Mesenchymal stem cell (in vitro differentiated cells and primary cell): Measurements from ENCODE around the gene PKDCC.

Source experiments
- DNase-seq: peaks from one replicate; pipeline ENCODE4 v3.0.0-alpha.2; 2013
- H2AFZ ChIP-seq: one replicate; pipeline ENCODE4 v1.6.1; 2013; ENCODE audit warnings: low read depth, mild to moderate bottlenecking, control low read depth, inconsistent platforms, low read length, moderate library complexity
- H2AK5ac ChIP-seq: 2 replicates; pipeline ENCODE4 v1.6.1; 2013; ENCODE audit warnings: low read length, moderate library complexity, mild to moderate bottlenecking, inconsistent platforms; ENCODE audit not compliant: severe bottlenecking
- H2BK120ac ChIP-seq: one replicate; pipeline ENCODE4 v1.6.1; 2013; ENCODE audit warnings: low read depth, mild to moderate bottlenecking, inconsistent platforms, low read length, moderate library complexity
- H2BK12ac ChIP-seq, 2 experiments: one replicate each; pipeline ENCODE4 v1.6.1; 2013; ENCODE audit warnings: inconsistent platforms in 2 of 2, low read length in 2 of 2, mild to moderate bottlenecking in 2 of 2, moderate library complexity in 2 of 2, control low read depth in 1 of 2
- H2BK15ac ChIP-seq: one replicate; pipeline ENCODE4 v1.6.1; 2013; ENCODE audit warnings: mild to moderate bottlenecking, low read depth, inconsistent platforms; ENCODE audit not compliant: poor library complexity, severe bottlenecking
- H2BK5ac ChIP-seq: 2 replicates; pipeline ENCODE4 v1.6.1; 2013; ENCODE audit warnings: low read depth, mild to moderate bottlenecking, low read length, control low read depth, inconsistent platforms; ENCODE audit not compliant: poor library complexity, severe bottlenecking
- H3K14ac ChIP-seq, 2 experiments: one replicate each; pipeline ENCODE4 v1.6.1; 2013; ENCODE audit warnings: inconsistent platforms in 2 of 2, low read length in 2 of 2, control low read depth in 1 of 2, mild to moderate bottlenecking in 1 of 2, moderate library complexity in 1 of 2
- H3K18ac ChIP-seq, 2 experiments: one replicate each; pipeline ENCODE4 v1.6.1; 2013; ENCODE audit warnings: inconsistent platforms in 2 of 2, low read length in 2 of 2, control low read depth in 1 of 2, low read depth in 1 of 2, mild to moderate bottlenecking in 1 of 2
- H3K23ac ChIP-seq, 2 experiments: one replicate each; pipeline ENCODE4 v1.6.1; 2013; ENCODE audit warnings: inconsistent platforms in 2 of 2, low read length in 2 of 2, mild to moderate bottlenecking in 2 of 2, moderate library complexity in 2 of 2, control low read depth in 1 of 2
- H3K27ac ChIP-seq: 2 replicates; pipeline ENCODE4 v1.5.1; 2013; ENCODE audit warnings: mild to moderate bottlenecking, moderate library complexity, low read length, control low read depth, inconsistent platforms; ENCODE audit not compliant: poor library complexity, severe bottlenecking
- H3K27me3 ChIP-seq, 2 experiments: 2 replicates each; pipeline versions ENCODE4 v1.6.1 to v1.7.0; 2013; ENCODE audit warnings: low read length in 2 of 2, mild to moderate bottlenecking in 2 of 2, moderate library complexity in 2 of 2, control low read depth in 1 of 2, inconsistent platforms in 1 of 2; ENCODE audit not compliant: control insufficient read depth in 1 of 2, insufficient read depth in 1 of 2
- H3K36me3 ChIP-seq, 2 experiments: 2 replicates each; pipeline versions ENCODE4 v1.6.1 to v1.7.0; 2013; ENCODE audit warnings: low read length in 2 of 2, control low read depth in 1 of 2, inconsistent platforms in 1 of 2, low read depth in 1 of 2, mild to moderate bottlenecking in 1 of 2; ENCODE audit not compliant: insufficient read depth in 2 of 2, control insufficient read depth in 1 of 2
- H3K4ac ChIP-seq, 2 experiments: one replicate each; pipeline ENCODE4 v1.6.1; 2013; ENCODE audit warnings: inconsistent platforms in 2 of 2, low read length in 2 of 2, mild to moderate bottlenecking in 2 of 2, moderate library complexity in 2 of 2, control low read depth in 1 of 2, low read depth in 1 of 2
- H3K4me1 ChIP-seq: 2 replicates; pipeline ENCODE4 v1.6.1; 2013; ENCODE audit warnings: low read depth, low read length, control low read depth; ENCODE audit not compliant: control insufficient read depth, insufficient read depth
- H3K4me2 ChIP-seq: 2 replicates; pipeline ENCODE4 v1.6.1; 2013; ENCODE audit warnings: low read length, mild to moderate bottlenecking, inconsistent platforms; ENCODE audit not compliant: poor library complexity, severe bottlenecking
- H3K4me3 ChIP-seq, 2 experiments: 2 replicates each; pipeline versions ENCODE4 v1.5.1 to v1.7.0; 2013; ENCODE audit warnings: low read length in 2 of 2, mild to moderate bottlenecking in 2 of 2, control low read depth in 1 of 2, low read depth in 1 of 2; ENCODE audit not compliant: insufficient read depth in 1 of 2
- H3K79me1 ChIP-seq: replicated peaks from 2 replicates; pipeline ENCODE4 v1.6.1; 2013; ENCODE audit warnings: mild to moderate bottlenecking, control low read depth, low read length, inconsistent platforms; ENCODE audit not compliant: poor library complexity, severe bottlenecking
- H3K9ac ChIP-seq: 2 replicates; pipeline ENCODE4 v1.7.0; 2013; ENCODE audit warnings: mild to moderate bottlenecking, low read length, moderate library complexity
- H3K9me3 ChIP-seq: 2 replicates; pipeline ENCODE4 v1.7.0; 2013; ENCODE audit warnings: mild to moderate bottlenecking, low read length; ENCODE audit not compliant: control insufficient read depth
- H4K8ac ChIP-seq: one replicate; pipeline ENCODE4 v1.6.1; 2013; ENCODE audit warnings: inconsistent platforms, mild to moderate bottlenecking, low read length, moderate library complexity
- H4K91ac ChIP-seq: one replicate; pipeline ENCODE4 v1.6.1; 2013; ENCODE audit warnings: mild to moderate bottlenecking, low read length, inconsistent platforms
- WGBS: methylation state at CpG from one replicate; pipeline ENCODE4 v1.1.7; 2013; ENCODE audit warnings: mixed read lengths; 5-methylcytosine and 5-hydroxymethylcytosine counted together

The PKDCC gene

DNA sequence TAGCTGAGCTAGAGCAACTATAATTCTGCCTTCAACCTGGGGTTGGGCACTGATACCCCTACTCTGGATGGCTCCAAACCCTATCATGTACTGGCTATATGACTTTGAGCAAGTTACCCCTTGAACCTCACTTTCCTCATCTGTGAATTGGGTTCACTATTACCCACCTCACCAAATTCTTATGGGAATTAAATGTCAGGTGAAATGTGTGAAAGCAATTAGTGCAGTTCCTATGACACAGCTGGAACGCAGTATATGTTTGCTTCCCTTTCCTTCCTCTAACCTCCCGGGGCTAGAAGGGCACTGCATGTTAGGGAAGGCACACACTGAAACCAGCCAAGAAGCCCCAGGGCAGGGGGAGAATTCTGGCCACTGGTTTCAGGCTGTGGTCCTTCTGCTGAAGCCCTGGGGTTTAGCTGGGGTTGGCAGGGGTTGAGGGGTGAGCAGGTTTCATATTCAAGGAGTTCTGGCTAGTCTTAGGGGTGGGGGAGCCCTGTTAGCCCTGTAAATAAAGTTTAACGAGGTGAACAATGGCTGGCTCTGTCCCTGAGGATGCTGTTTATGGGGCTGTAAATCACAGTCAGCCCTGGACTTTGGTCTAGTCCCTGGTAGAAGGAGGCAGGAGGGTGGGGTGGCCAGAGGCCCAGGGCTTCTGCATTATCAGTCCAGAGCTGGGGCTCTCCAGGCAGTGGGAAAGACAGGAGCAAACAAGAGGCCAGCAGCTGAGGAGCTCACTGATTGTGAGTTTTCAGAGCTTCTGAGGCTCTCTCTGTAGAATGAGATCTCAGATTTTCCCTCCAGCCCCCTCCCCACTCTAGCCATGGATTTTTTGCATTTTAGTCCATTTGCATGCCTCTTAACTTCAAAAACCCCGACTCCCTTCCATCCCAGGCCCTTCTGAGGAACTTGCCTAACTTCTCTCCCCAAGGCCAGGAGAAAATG, 8.0 kb downstream of the PKDCC start:
- H2BK5ac ChIP-seq: no peak overlapping the region
- no peaks in the 10 kb centered on the region for H3K27me3 ChIP-seq
- no peak overlapping the region for H3K14ac ChIP-seq
- H2AK5ac ChIP-seq: no peak overlapping the region
- no peak overlapping the region for H4K91ac ChIP-seq
- no peak overlapping the region for H2AFZ ChIP-seq
- peaks cover 31% of the 10 kb centered on the region for H3K4me1 ChIP-seq
- H3K18ac ChIP-seq: peak overlapping the region in 1 of 2 experiments; percentile 28
- no peak overlapping the region for H2BK120ac ChIP-seq
- no peak overlapping the region for H2BK15ac ChIP-seq
- peak overlapping the region in 1 of 2 experiments; percentile 6 for H3K4ac ChIP-seq
- H3K36me3 ChIP-seq: peaks cover 65% of the 10 kb centered on the region in 2 experiments
- H2BK12ac ChIP-seq: peak overlapping the region in 1 of 2 experiments; percentile 15
- no peak overlapping the region for H3K23ac ChIP-seq
- no peak overlapping the region for H3K4me2 ChIP-seq
- H3K9me3 ChIP-seq: no peaks in the 10 kb centered on the region
- peak; percentile 9 for DNase-seq
- 56% methylated on average over 3 of the region's 4 CpGs for WGBS
- peaks cover 31% of the 10 kb centered on the region for H3K79me1 ChIP-seq
- no peak overlapping the region for H3K27ac ChIP-seq
- H4K8ac ChIP-seq: no peak overlapping the region
- no peak overlapping the region for H3K9ac ChIP-seq
- H3K4me3 ChIP-seq: no peak overlapping the region

DNA sequence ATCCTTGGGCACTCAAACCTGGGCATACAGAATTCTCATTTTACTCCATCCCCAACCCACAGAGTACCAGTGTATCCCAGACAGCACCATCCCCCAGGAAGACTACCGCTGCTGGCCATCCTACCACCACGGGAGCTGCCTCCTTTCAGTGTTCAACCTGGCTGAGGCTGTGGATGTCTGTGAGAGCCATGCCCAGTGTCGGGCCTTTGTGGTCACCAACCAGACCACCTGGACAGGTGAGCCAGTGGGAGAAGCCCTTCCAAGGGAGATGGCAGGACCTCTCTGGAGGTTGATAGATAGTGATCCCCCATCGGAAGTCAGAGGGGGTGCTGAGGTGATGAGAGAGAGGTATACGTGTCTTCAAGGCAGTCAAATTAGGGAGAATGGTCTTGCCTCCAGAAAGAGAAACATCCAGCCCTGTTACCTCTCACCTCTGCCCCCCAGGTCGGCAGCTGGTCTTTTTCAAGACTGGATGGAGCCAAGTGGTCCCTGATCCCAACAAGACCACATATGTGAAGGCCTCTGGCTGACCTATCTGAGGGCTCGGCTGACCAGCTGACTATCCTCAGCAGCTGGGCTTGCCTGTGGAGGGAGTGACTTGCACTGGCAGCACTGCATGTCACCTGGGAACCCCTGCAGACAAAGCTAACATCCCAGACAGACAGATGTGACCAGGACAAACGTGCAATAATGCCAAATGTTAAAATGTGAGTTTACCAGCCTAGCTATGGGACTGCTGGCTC, 9.5 kb downstream of the PKDCC start:
- Histone ChIP-seq H2BK5ac (no peak overlapping the region), H3K14ac (no peak overlapping the region), H3K79me1 (peaks cover 19% of the 10 kb centered on the region), H2BK120ac (no peak overlapping the region), H3K36me3 (peaks cover 61 to 65% of the 10 kb centered on the region in 2 experiments), H3K18ac (no peak overlapping the region), H2BK15ac (no peak overlapping the region), H2BK12ac (no peak overlapping the region), H3K27ac (no peak overlapping the region), H3K4me1 (peaks cover 24% of the 10 kb centered on the region), H4K91ac (no peak overlapping the region), H2AK5ac (no peak overlapping the region), H3K4me2 (no peak overlapping the region), H3K27me3 (no peaks in the 10 kb centered on the region), H3K4ac (peak overlapping the region in 1 of 2 experiments; percentile 8), H2AFZ (no peak overlapping the region), H3K9me3 (no peaks in the 10 kb centered on the region), H4K8ac (no peak overlapping the region), H3K4me3 (no peak overlapping the region), H3K9ac (no peak overlapping the region), H3K23ac (no peak overlapping the region)
- DNase-seq: no peak
- 94% methylated on average over 7 of the region's 8 CpGs for WGBS

DNA sequence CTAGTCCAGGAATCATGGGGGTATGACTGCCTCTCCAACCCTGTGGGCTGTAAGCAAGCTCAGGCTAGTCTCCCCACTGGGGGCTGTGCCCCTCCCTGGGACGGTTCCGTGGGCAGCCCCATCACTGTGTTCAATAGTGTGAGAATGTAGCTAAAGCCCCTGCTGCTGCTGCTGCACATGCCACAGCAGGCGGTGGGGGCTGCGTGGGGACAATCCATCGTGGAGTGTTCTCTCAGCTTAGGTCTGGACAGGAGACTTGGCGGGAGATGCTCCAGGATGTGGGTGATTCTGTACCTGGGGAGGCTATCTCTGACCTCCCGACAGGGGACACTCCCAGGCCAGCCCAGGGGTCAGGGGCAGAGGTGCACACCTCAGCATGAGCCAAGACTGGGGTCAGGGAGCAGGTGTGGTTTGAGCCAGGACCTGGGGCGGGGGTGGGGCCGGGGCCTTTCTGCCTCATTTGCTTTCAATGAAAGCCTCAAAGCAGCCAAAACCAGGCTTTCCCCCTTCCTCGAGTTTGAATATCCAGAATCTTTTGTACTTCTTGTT, 10.2 kb downstream of the PKDCC start:
- no peak overlapping the region for H2AK5ac ChIP-seq
- no peak overlapping the region for H3K18ac ChIP-seq
- H4K91ac ChIP-seq: peak overlapping the region; percentile 1
- H3K4ac ChIP-seq: no peak overlapping the region
- H3K36me3 ChIP-seq: peaks cover 59 to 65% of the 10 kb centered on the region in 2 experiments
- no peak overlapping the region for H3K9ac ChIP-seq
- WGBS: 99% methylated on average over 7 of the region's 10 CpGs
- no peak overlapping the region for H3K14ac ChIP-seq
- no peak overlapping the region for H3K23ac ChIP-seq
- no peak overlapping the region for H2BK15ac ChIP-seq
- DNase-seq: no peak
- H3K4me1 ChIP-seq: peaks cover 22% of the 10 kb centered on the region
- H3K9me3 ChIP-seq: no peaks in the 10 kb centered on the region
- H2BK120ac ChIP-seq: no peak overlapping the region
- H4K8ac ChIP-seq: no peak overlapping the region
- H2BK5ac ChIP-seq: no peak overlapping the region
- no peak overlapping the region for H2BK12ac ChIP-seq
- H2AFZ ChIP-seq: no peak overlapping the region
- no peak overlapping the region for H3K4me2 ChIP-seq
- peak overlapping the region in 1 of 2 experiments; percentile 20 for H3K4me3 ChIP-seq
- peaks cover 15% of the 10 kb centered on the region for H3K79me1 ChIP-seq
- no peaks in the 10 kb centered on the region for H3K27me3 ChIP-seq
- H3K27ac ChIP-seq: no peak overlapping the region
